OCI-LY7 (cell line): ENCODE data around the gene RO60. TPM values are rescaled to one million over a fixed set of nuclear protein-coding genes. Genes with fewer than 3 reads are reported as not detected.
A peak's percentile ranks its signal among the peaks of the same experiment; 100 is the strongest.

ENCODE experiments used
- BruUV-seq: library from RNA; stranded (reverse); fragments of 400-500 nt; replicated peaks from 2 replicates; lab custom pipeline; 2021; lab: Mats Ljungman, UMichigan
- CTCF ChIA-PET: fragments of 300-600 bp; sonication (Branson Sonifier 250); formaldehyde crosslinking; loops from one replicate; lab custom pipeline; 2022; ENCODE audit warnings: antibody characterized with exemption; ENCODE audit not compliant: unreplicated experiment; lab: Charles Lee
- POLR2A ChIA-PET: fragments of 300-600 bp; sonication (Branson Sonifier 250); formaldehyde crosslinking; loops from one replicate; lab custom pipeline; 2022; ENCODE audit warnings: antibody characterized with exemption; lab: Charles Lee
- DNase-seq: peaks from one replicate; pipeline ENCODE4 v3.0.0-alpha.2; 2015; ENCODE audit warnings: low spot score
- H2AFZ ChIP-seq: fragments of 200-600 bp; sonication (generic), shearing (Covaris generic); 2 replicates; pipeline ENCODE4 v1.6.1; 2014; ENCODE audit warnings: mild to moderate bottlenecking, antibody characterized with exemption, low read length, moderate library complexity
- H3K27ac ChIP-seq: fragments of 200-600 bp; sonication (generic); 2 replicates; pipeline ENCODE4 v1.5.1; 2014; ENCODE audit warnings: mixed run types, low read depth, mild to moderate bottlenecking, moderate library complexity, low read length, inconsistent platforms; ENCODE audit not compliant: poor library complexity, severe bottlenecking
- H3K36me3 ChIP-seq: fragments of 200-600 bp; sonication (generic); 2 replicates; pipeline ENCODE4 v1.6.1; 2014; ENCODE audit warnings: mild to moderate bottlenecking, antibody characterized with exemption, low read length, moderate library complexity, mixed read lengths; ENCODE audit not compliant: insufficient read depth
- H3K4me1 ChIP-seq: fragments of 200-600 bp; sonication (generic); 2 replicates; pipeline ENCODE4 v1.5.1; 2014; ENCODE audit warnings: mild to moderate bottlenecking, low read length; ENCODE audit not compliant: insufficient read depth, poor library complexity, severe bottlenecking
- H3K4me2 ChIP-seq: fragments of 200-600 bp; sonication (generic); 2 replicates; pipeline ENCODE4 v1.6.1; 2014; ENCODE audit warnings: mild to moderate bottlenecking, low read length
- H3K4me3 ChIP-seq: fragments of 200-600 bp; sonication (generic); 2 replicates; pipeline ENCODE4 v1.5.1; 2014; ENCODE audit warnings: mild to moderate bottlenecking, low read depth, low read length; ENCODE audit not compliant: poor library complexity, severe bottlenecking
- H3K79me2 ChIP-seq: fragments of 200-600 bp; sonication (generic); 2 replicates; pipeline ENCODE4 v1.6.1; 2016; ENCODE audit warnings: low read depth, mild to moderate bottlenecking, low read length, moderate library complexity, mixed read lengths; ENCODE audit not compliant: insufficient read depth
- H3K9me2 ChIP-seq: fragments of 200-600 bp; sonication (generic); 2 replicates; pipeline ENCODE4 v1.6.1; 2016; ENCODE audit warnings: mild to moderate bottlenecking, low read length, mixed read lengths; ENCODE audit not compliant: insufficient read depth
- H3K9me3 ChIP-seq: fragments of 200-600 bp; sonication (generic); 2 replicates; pipeline ENCODE4 v1.6.1; 2014; ENCODE audit warnings: mild to moderate bottlenecking, mixed run types, low read length, mixed read lengths
- H4K20me1 ChIP-seq: fragments of 200-600 bp; sonication (generic); 2 replicates; pipeline ENCODE4 v1.6.1; 2014; ENCODE audit warnings: mild to moderate bottlenecking, antibody characterized with exemption, low read length, moderate library complexity, mixed read lengths; ENCODE audit not compliant: insufficient read depth
- EZH2phosphoT487 ChIP-seq: fragments of 200-600 bp; sonication (generic); IDR thresholded peaks from 2 replicates; pipeline ENCODE4 v1.6.1; 2018; ENCODE audit warnings: low read depth, borderline replicate concordance, mild to moderate bottlenecking, mixed run types, antibody characterized with exemption, low read length, moderate library complexity, mixed read lengths
- intact Hi-C: fragments of 100-400 bp; cut with micrococcal nuclease; formaldehyde crosslinking; loops from one replicate; pipeline ENCODE4 v1.10.0; 2022; ENCODE audit not compliant: unreplicated experiment
- total RNA-seq, 2 experiments: library from RNA; depleted of rRNA in 1 of 2; stranded (reverse); fragments of >200 nt in 1 of 2; shearing (Covaris generic) in 1 of 2; gene quantifications; 2 replicates each; pipeline ENCODE4 v1.2.3, GENCODE V29; 2014 to 2022
- TF ChIP-seq, protein P1 (sequence below): fragments of 200-600 bp; sonication (generic); conservative IDR thresholded peaks from 2 replicates; pipeline ENCODE4 v1.5.1; 2014; ENCODE audit warnings: mild to moderate bottlenecking, antibody characterized with exemption, low read length, moderate library complexity, mixed read lengths

The RO60 gene
- total RNA-seq, 2 experiments from 2014 or later = 70.4 to 83.3 TPM

DNA sequence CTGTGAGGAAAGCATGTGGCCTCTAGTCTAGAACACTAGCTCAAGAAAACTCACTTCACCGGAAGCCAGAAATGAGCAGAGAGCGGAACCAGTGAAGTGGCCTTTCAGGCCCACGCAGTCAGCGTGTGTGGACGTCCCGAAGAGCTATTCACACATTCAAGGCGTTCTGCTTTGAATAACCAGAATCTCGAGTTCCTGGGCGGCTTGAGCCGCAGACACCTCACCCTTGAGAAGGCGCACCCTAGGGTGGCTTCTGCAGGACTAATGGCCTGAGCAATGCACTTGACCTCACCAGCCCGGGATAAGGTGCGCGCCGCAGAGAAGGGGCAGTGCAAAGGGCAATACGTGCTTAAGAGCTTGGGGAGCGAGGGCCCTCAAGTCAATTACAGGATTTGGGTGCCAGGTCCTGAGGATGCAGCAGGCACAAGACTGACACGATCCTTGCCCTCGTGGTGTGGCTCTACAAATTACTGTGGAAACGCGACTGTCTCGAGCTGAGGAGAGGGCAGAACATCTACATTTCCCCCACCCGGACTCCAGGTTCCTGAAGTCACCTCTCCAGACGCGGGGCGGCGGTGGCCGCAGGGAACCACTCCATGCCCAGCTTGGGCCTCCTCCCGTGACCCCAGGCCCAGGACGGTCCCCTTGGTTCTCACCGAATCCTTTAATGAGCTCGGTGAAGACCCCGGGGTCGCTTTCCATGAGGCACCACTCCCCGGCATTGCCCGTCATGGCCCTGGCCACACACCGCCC, 707 bp upstream of the RO60 start:
- intact Hi-C loops = loop anchor here (1.0 to 5.0 kb wide), 5 partner anchors 47 to 1164 kb away; partner anchors contain the start of genes CDC73, GLRX2 and RGS2
- H3K4me3 ChIP-seq = peak overlapping the region; percentile 100
- TF ChIP-seq, protein P1, sequence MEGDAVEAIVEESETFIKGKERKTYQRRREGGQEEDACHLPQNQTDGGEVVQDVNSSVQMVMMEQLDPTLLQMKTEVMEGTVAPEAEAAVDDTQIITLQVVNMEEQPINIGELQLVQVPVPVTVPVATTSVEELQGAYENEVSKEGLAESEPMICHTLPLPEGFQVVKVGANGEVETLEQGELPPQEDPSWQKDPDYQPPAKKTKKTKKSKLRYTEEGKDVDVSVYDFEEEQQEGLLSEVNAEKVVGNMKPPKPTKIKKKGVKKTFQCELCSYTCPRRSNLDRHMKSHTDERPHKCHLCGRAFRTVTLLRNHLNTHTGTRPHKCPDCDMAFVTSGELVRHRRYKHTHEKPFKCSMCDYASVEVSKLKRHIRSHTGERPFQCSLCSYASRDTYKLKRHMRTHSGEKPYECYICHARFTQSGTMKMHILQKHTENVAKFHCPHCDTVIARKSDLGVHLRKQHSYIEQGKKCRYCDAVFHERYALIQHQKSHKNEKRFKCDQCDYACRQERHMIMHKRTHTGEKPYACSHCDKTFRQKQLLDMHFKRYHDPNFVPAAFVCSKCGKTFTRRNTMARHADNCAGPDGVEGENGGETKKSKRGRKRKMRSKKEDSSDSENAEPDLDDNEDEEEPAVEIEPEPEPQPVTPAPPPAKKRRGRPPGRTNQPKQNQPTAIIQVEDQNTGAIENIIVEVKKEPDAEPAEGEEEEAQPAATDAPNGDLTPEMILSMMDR = no peak
- TF ChIP-seq EZH2phosphoT487 = no peak
- peaks cover 96% of the 10 kb centered on the region for H3K79me2 ChIP-seq
- BruUV-seq = TSS peak; percentile 54
- peak overlapping the region; percentile 84 for H3K4me2 ChIP-seq
- ChIA-PET CTCF (interaction anchor here (0.7 to 1.3 kb wide), 3 partner anchors 9 to 46 kb away, joined by 3 to 4 read pairs (median 3); partner anchors contain the start of gene GLRX2), POLR2A (interaction anchor here (0.6 to 3.2 kb wide), 30 partner anchors 9 to 1434 kb away, joined by 3 to 19 read pairs (median 4); partner anchors contain the start of genes GLRX2 and RGS2)
- peak; percentile 76 for DNase-seq
- H3K9me3 ChIP-seq = peaks cover 8% of the 10 kb centered on the region; the same call in 1 of the 2 replicates
- peaks cover 42% of the 10 kb centered on the region for H3K4me1 ChIP-seq
- H3K9me2 ChIP-seq = no peaks in the 10 kb centered on the region
- peak overlapping the region; percentile 16; the same call in 1 of the 2 replicates for H2AFZ ChIP-seq
- peaks cover 45% of the 10 kb centered on the region for H3K36me3 ChIP-seq
- H3K27ac ChIP-seq = peak overlapping the region; percentile 82
- peaks cover 31% of the 10 kb centered on the region for H4K20me1 ChIP-seq

DNA sequence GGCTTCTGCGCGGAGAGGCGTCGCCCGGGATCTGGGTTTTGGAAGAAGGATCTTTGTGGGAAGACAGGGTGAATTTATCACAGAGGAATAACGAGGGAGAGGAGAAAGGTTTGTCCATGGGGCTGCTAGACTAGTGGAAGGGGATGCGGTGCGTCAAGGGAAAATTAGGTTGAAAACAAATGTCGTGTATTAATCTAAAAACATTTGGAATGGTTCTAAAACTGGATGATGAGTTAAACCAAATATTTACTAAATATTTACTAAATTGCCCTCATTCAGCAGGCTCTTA, 647 bp downstream of the RO60 start:
- DNase-seq = no peak
- peaks cover 8% of the 10 kb centered on the region; the same call in 1 of the 2 replicates for H3K9me3 ChIP-seq
- ChIA-PET CTCF (no interaction called here), POLR2A (interaction anchor here (0.5 to 0.7 kb wide), 4 partner anchors 32 to 1402 kb away, joined by 3 to 7 read pairs (median 3); no protein-coding TSS in a partner anchor)
- H3K4me1 ChIP-seq = peaks cover 37% of the 10 kb centered on the region
- intact Hi-C loops = no loop called here
- H3K4me2 ChIP-seq = peak overlapping the region; percentile 84
- H4K20me1 ChIP-seq = peaks cover 29% of the 10 kb centered on the region
- peaks cover 96% of the 10 kb centered on the region for H3K79me2 ChIP-seq
- peak overlapping the region; percentile 82 for H3K27ac ChIP-seq
- BruUV-seq = no TSS peak
- no peak for TF ChIP-seq EZH2phosphoT487
- TF ChIP-seq, protein P1 = no peak
- peak overlapping the region; percentile 92 for H2AFZ ChIP-seq
- no peaks in the 10 kb centered on the region for H3K9me2 ChIP-seq
- H3K36me3 ChIP-seq = peaks cover 35% of the 10 kb centered on the region
- peak overlapping the region; percentile 100 for H3K4me3 ChIP-seq
